NCI-H146 treated with DMSO at 0.1 percent for 48 hours (cell line): Measurements from ENCODE around the gene SSBP4.

Experiments
- DNase-seq: peaks from one replicate; lab custom pipeline; 2025; ENCODE audit not compliant: unreplicated experiment; lab: John Stamatoyannopoulos, UW

The SSBP4 gene

GRCh38 chr19:18481505-18482222, 62.5 kb downstream of the SSBP4 start:
- DNase-seq: no peak

- DNase-seq: no peak
Observed at GRCh38 chr19:18483119-18483890, 64.1 kb downstream of the SSBP4 start.
